Stimulated activated CD8-positive, alpha-beta memory T cell treated with anti-CD3 and anti-CD28 coated beads, Interleukin-12 subunit alpha, Interleukin-12 subunit beta, amount 100 ng/mL, for 4 hours (primary cell): ENCODE results near the gene CARS1.
A peak's percentile ranks its signal among the peaks of the same experiment; 100 is the strongest.

Experiments
- DNase-seq: peaks from one replicate; pipeline ENCODE4 v3.0.0-alpha.2; 2020; ENCODE audit warnings: low read depth

CARS1 gene

DNA sequence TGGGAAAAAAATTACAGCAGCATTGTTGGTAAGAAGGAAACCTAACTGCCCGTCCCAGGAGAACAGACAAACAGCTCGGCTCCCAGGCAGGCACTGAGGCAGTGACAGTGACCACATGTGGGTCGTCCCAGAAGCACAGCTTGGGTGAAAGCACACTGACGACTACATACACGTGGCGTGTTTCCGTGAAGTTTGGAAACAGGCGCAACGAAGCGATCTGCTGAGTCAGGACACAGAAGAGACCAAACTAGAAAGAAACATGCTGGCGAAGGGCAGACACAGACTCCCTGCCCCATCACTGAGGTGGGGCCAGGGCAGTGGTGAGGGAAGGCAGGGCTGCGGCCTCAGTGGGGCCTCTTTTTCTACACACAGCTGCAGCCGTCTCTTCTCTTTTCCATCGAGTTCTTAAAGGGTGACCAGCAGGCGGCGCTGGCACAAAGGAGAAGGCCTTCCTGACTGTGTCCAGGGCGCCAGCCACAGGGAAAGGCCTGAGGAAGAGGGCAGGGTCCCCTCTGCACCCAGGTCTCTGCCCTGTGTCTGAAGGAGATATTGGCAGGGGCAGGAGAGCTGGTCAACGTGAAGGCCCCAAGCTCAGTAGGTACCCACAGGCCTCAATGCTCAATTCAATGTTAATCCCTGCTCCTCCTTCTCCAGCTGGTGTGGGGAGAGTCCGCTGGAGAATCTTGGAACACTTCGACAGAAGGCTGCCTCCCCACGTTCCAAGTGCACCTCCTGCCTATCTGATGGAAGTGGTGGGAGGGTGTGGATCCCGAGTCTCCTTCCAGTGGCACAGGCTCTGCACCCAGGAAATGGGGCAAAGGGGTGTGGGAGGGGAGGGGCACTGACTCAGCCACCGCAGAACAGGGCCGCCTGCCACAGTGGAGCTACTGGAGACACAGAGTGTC is 19.9 kb downstream of the CARS1 start:
- DNase-seq: no peak

DNA sequence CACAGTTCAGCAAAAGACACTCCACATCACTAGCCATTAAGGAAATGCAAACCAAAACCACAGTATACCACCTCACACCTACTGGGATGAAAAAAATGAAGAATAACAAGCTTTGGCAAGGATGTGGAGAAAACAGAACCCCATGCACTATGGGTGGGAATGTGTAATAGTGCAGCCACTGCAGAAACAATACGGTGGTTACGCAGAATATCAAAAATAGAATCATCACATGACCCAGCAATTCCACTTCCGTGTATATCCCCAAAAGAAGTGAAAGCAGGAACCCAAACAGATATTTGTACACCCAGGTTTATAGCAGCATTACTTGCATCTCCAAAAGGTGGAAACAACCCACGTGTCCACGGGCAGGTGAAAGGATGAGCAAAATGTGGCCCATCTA is 20.8 kb downstream of the CARS1 start:
- DNase-seq: no peak

DNA sequence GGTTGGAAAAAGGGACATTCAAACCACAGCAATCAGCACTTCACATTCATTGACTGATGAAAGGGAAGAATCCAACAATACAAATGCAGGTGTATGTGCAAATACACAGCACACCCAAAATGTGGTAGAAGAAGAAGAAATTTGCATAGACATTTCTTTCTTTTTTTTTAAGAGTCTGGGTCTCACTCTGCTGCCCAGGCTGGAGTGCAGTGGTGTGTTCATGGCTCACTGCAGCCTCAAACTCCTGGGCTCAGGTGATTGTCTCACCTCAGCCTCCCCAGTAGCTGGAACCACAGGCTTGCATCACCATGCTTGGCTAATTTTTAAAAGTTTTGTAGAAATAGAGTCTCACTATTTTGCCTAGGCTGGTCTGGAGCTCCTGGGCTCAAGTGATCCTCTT is 21.9 kb downstream of the CARS1 start:
- DNase-seq: no peak

DNA sequence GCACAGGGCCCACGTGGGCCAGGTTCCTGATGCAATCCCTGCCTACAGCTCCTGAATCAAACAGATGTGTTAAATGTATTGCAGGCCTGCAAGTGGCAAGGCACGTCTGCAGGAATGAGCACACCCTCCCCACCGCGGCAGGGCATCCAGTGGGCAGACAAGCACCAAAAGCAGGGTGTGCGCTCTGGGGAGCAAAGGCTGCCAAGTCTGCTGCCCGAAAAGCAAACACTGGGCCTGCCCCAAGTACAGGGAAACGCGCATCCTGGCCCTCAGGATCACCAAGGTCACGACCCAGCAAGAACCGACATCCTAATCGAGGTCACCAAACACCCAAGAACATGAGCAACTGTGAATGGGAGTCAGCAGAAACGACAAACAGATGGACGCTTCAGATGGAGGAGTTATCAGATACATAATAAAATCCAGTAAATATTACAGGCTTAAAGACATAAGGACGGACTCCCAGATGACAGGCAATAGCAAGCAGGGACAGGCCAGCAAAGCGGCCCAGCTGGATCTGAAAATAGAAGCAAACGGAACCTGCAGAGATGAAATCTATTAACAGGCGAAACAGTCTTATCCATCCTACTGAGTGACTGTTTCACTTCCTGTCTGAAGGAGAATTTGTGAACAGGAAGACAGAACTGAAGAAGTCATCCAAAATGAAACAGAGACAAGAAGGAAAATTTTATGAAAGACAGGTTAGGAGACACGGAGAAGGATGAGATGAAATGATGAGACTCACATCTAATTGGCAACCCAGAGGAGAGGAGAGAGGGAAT is 26.7 kb downstream of the CARS1 start:
- no peak for DNase-seq

DNA sequence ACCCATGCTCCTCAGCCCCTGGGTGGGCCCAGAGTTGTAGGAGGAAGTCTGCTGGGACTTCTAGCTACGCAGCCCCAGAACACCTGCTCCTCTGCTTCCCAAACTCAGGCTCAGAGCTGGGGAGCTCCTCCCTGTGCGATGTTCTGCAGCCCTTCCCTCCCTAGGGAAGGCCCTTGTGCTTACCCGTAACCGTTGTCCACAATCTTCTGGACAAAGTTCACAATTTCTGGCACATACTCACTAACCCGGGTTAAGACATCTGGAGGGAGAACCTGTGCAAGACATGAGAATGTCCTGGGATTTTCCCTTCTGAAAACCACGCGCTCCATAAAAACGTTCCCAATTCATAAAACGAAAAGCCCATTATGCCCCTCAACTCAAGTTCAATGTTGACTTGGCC is 28.4 kb downstream of the CARS1 start:
- DNase-seq: no peak

DNA sequence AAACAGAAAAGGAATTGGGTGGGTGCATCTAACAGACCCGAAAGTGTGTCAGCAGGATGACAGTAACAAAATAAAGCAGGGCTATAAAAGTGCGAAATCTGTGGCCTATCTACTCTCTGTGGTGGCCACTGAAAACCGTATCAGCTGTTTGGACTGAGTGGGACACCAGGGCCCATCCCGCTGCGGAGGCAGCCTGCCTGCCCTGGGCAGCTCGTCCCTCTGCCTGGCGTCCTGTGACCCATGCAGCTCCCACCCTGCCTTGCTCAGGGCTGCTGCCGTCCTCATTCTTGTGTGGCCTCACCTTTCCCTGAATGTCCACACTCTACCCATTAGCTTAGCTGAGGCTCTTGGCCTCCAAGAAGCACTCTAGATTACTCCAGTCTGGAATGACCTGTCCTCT is 30.4 kb downstream of the CARS1 start:
- no peak for DNase-seq

DNA sequence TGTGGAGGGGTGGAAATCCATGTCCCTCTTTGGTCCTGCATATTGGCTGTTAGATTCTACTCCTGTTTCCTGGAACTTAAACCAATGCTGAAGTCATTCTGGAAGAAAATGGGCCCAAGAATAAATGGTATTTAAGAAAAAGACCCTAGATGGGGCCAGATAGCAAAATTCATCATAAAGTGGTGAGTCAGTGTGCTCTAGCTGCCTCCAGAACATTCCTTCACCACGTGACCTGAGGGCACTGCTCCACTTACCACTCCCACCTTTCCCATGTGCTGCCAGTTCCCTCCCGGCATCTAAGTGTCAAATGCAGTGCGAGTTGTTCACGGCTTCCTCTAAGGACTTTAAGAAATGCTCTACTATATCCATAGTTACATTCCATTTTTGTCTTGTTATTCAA is 34.2 kb downstream of the CARS1 start:
- no peak for DNase-seq

DNA sequence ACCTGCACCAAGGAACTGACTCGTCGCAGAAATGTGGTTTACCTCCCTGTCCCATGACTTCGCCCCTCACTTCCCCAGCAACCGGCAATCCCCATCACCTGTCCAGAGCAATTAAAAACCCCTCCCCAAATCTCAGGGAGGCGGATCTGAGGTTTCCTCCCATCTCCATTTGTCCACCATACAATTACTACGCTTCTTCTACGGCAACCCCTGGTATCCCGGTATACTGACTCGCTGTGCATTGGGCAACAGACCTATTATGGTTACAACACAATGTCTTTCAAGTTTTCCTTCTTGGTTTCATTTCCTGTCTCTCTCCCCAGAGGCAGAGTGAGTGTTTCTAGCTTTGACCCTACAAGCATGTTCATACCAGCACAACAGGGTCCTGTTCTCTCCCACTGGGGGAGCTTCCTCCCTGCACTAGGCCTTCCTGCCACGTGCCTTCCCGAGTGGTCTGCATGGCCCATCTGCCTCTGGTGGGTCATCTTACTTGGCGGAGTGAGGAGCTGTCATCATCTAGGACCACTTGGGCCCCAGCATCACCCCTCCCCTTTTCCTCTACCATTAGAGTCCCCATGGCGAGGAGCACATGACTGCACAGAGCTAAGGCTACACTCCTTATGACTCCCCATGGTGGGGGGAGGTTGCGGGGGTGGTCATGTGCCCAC is 34.8 kb downstream of the CARS1 start:
- no peak for DNase-seq

DNA sequence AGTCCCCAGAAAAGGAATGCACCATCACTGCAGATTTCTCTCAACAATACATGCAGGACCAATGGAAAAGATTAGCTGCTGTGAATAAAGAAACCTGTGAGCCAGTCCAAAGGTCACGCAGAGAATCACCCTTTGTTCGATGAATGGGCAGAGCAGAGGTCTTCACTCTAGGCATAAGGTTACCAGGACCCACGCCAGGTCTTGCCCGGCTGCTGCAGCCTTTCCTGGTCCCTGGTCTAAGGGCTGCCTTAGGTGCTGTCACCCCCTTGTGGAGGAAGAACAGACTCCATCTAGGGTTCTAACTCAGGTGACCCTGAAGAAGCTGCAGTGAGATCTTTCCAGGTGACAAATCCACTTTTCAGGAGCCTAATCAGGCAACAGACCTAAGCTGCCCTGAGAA is 36.1 kb downstream of the CARS1 start:
- no peak for DNase-seq

DNA sequence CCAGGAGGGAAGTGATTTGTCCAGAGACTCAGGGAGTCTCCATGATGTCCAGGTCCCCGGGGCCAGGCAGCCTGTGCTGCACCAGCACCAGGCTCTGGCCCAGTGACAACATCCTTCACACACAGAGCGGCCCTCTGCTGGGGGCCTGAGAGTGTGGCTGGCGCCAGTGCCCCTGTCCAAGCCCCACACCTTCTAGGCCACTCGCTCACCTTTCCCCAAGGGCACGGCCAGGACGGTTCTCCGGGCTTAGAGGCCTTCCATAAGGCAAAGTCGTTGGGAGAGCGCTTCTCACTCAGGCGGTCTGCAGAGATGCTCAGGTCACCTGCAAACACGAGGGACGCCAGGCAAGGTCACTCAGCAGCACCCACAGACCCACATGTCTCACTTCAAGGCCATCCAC is 37.2 kb downstream of the CARS1 start:
- no peak for DNase-seq

DNA sequence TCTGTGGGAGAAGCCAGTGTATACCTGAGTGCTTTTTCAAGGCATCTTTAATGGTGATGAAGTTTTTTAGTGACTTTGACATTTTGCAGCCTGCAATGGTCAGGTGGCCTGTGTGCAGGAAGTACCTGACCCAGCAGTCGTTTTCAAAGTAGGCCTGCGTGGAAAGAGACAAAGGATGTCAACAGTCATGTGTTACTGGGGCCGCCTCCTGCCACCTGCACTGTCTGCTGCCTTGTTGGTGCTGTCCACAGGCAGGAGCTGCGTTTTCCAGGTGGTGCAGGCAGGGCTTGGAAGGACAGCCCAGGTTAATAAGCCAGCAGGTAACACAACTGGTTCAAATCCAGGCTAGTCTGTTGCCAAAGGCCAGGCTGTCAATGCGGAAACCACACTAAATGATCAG is 38.6 kb downstream of the CARS1 start:
- no peak for DNase-seq

DNA sequence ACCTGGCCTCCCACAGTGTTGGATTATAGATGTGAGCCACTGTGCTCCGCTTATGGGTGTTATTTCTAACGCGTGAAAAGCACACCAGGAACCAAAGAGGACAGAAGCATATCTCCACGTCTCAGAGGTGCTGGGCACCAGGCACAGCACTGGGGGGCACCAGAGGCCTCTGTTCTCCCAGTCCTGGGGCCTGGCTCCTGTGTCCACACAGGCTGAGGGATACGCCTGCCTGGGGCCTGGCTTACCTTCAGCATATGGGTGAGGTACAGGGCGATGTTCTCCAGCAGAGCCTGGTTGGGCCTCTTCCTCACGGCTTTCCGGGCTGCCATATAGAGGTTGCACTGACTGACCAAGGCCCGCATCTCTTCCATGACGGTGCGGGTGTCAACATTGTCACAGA is 40.4 kb downstream of the CARS1 start:
- DNase-seq: no peak

DNA sequence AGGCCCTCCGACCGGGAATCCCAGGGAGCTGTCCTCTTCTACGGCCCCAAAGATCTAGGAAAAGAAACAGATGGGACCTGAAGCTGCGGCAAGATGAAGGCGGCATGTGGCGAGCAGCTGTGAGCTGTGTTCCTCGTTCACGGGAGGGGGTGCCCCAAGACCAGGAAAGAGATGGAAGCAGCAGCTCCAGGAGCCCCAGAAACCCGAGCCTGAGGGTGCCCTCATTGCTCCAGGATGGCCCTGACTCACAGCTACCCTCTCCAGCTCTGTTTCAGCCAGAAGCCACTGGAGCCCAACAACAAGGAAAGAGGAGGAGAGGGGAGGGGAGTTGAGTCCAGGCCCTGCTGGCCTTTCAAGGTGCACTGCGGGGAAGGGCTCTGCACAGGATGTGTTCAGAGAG is 41.4 kb downstream of the CARS1 start:
- no peak for DNase-seq

DNA sequence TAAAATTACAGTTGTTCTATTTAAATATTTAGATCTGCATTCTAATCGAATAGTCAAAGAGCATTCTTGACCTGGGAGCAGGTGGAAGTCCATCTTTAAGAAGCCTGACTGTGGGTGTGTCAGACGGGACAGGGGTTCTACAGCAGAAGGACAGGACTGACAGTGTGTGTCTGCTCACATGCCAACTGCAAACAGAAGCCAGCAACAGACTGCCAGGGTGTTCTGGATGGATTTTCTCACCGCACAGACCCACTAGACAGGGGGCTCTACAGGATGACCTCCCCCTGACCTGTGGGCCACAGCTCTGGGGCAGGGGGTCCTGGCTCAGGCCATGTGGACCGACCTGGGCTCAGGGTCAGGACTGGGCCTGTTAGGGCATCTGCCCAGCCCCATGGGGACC is 42.3 kb downstream of the CARS1 start:
- DNase-seq: no peak

DNA sequence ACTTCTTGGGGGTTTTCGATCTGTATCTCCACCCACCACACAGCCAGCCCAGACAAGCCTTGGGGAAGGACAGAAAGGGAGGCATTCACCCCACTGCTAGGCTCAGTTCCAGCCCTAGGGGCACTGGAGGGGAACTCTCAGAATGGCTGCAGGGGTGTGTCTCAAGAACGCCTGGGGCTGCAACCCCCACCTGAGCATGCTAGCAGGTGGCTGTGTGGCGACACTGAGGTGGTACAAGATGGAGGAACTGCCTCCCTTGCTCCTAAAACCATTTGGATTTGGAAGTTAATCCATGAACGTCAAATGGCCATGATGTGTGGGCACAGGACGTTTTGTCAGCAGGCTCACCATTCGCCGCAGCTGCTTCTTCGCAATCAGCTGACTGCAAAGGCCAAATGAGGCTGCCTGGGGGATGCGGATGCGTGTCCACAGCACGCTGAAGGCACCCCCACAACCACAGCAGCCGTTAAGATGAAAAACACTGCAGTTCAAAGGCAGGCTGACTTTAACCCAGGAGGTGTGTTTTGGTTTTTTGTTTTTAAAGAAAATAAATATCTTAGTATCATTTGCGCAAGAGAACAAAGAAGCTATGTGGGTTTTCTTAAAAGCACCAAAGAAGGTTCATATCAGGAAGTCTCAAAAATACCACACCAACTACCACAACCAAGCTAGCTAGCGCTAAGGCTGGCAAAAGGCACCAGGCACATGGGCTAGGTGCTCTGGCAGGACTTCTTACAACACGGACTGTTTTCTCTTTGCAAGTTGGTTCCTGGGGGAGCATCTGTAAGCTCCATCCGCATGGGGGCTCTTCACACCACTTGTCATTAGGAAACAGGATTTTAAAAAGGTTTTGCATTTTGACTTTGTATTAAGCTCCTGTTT is 42.9 kb downstream of the CARS1 start:
- peak; percentile 37 for DNase-seq

DNA sequence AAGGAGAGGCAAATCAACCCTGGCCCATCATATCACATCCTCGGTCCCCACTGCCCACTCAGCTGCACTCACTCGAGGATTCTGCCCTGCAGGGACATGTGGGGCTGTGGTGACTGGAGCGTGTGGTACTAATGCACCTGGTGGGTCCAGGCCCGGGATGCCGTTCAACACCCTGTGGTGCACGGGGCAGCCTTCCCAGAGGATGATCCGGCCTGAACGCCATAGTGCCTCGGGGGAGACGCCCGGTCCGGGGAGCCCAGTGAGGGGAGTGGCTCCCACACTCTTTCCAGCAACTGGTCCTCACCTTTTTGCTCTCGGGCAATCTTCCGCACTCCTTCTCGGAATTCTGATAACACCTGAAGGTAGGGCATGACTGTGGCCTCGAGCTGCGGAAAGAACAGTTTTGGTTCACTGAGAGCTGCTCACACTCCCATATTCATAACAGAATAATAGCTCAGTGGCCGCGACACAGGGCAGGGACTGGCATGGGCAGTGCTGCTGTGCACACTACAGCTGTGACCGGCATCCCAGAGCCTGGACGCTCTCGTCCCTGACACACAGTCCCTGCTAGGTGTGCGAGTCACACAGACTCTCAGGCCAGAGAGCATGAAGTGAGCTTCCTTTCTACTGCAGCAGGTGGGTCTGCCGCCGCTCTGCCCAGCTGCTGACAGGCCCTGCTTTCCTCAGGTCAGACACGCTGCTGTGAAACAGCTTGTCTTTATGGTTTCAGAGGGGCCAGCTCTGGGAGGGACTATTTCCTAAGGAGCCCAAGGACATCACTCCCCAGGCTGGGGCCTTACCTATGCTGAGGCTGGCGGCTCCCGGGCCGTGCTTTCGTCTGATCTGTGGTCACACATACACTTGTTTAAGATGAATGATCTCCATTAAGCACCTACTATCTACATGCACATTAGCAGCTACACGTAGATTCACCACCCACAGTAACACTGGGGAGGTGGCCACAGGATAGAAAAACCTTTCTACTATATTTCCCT is 45.0 kb downstream of the CARS1 start:
- no peak for DNase-seq

DNA sequence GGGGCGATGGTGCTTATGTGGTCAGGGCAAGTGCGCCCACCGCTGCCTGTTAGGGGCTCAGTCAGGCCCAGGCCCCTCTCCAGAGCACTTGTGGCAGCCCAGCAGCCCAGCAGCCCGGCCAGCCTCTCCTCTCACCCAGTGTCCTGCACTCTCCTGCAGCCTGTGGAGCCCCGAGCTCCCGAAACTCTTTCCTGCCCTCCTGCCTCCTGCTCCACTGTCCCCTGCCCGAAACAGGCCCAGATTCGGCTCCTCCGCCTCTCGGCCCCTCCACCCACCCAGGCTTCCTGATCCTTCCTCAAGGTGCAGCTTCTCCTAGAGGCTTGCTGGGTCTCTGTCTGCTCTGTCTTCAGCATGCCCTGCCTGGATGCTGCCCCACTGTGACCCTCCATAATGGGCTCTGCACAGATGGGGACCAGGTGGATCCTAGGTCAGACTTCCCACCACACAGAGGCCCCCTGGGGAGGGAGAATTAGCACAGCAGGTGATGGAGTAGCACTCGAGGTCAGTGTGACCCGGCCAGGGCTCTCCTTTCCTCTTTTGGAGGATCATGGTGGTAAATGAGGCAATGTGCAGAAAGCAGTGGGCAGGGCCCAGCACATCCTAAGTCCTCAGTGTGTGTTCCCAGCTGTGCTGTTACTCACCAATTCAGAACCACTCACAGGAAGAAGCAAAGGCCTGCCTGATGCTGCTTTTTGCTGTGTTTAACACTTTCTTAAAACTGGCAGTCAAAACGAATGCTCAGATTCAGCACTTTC is 46.5 kb downstream of the CARS1 start:
- no peak for DNase-seq

DNA sequence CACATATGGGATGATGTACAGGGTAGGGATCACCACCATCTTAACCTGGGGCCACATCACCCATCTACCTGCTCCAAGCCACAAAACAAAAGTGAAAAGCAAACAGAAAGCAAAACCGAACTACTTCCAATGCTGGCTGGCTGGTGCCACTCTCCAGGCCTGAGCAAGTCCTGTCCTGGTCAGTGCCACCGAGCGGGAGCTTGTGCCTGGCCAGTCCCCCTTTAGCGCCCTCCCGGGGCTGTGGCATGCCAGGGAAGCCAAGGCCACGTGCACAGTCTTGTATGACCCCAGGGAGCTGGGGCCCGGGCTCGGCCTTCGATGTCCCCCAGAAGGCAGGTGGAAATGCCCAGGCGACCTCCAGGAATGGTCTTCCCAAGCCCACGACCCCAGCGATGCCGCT is 47.2 kb downstream of the CARS1 start:
- DNase-seq: no peak

DNA sequence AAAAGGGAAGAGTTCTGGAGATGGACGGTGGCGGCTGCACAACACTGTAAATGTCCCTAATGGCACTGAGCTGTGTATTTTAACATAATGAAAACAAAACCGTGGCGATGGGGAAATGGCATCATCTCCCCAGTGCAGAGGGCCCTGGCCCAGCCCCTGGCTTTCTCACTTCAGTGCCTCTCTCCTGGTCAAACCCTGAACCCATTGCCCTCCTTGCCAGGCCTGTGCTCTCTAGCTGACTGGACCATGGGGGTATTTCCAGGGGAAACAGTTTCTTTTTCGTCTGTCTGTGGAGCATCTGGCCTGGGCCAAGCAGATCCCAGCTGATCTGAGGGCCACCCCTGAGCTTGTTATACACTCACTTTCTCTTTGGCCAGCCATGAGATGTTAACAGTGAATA is 47.7 kb downstream of the CARS1 start:
- DNase-seq: no peak
